Colon (tissue), 2 donors: ENCODE results near the gene FHIP1B.

Source experiments
- FAIRE-seq: peaks from 2 replicates; lab custom pipeline; 2012; peaks lifted over from hg19 to GRCh38; lab: Jason Lieb, UNC
- donor health status: control.
- donor health status: control.

The FHIP1B gene

DNA sequence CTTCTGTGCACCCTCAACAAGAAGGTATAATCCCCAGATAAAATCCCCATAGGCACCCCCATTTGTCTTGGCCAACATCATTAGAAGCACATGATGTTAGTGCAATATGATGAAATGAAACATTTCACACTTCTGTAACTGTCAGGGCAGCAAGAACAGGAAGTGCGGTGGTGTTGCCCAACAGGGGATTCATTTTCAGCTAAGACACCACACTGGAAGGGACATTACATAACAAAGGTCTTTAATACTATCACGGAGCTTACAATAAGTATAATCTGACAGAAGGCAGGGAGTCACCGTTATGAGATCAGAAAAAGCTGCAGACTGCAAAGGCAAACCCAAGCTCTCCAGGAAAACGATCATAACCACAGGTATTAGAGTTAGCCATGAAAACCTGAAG is 33.5 kb downstream of the FHIP1B start:
- no peak for FAIRE-seq

GRCh38 chr11:6199174-6199810 is 35.1 kb downstream of the FHIP1B start, which contains the start of gene OR52W1:
TSS of gene OR52W1 (plus strand) at chr11:6199224. CDS start at chr11:6199224, 0 bp downstream.
- FAIRE-seq = no peak

- FAIRE-seq = no peak
These were observed 36.8 kb downstream of the FHIP1B start for GRCh38 chr11:6197466-6198200.

DNA sequence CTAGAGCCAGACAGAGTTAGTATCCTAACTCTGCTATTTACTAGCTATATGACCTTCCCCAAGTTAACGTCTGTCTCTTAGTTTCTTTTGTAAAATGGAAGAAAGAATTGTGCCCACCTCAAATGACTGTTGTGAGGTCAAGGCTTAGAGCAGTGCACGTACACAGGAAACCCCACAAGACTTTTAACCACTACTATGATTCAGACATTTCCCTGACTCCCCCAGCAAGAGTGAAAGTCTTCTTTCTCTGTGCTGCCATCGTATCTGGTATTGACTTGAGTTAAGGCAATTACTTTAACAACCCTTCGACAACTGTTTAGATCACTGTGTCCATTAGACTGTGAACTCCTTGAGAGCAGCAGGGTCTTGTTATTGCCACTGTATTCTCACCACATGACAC is 38.0 kb downstream of the FHIP1B start:
- FAIRE-seq = no peak

- no peak for FAIRE-seq
These were observed 40.3 kb downstream of the FHIP1B start for GRCh38 chr11:6194065-6194581.

- no peak for FAIRE-seq
These were observed 42.7 kb downstream of the FHIP1B start for GRCh38 chr11:6191742-6192141.

DNA sequence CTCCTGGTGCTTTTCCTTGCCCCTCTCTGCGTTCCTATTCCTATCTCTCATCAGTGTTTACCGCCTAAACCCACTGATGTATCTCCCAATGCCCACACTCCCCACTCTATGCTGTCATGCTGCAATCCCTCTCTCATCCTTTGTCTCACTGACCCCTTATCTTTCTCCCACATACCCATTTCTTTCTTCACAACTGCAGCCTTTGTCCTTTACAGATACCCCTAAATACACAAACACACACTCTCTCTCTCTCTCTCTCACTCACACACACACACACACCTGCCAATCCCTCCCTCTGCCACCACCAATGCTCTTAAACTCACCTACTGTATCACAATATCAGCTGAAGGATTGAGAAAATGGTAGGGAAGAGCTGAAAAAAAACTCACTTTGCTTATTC is 59.0 kb downstream of the FHIP1B start:
- FAIRE-seq = no peak

- FAIRE-seq = no peak
These were observed 64.2 kb downstream of the FHIP1B start, which contains the start of gene OR52B2 for GRCh38 chr11:6170226-6170625. TSS of gene OR52B2 (minus strand) at chr11:6170326. CDS start at chr11:6170326, 0 bp downstream.
